GM18870 (cell line): Measurements from ENCODE around the gene S100A12.
"Not testable (repeated sequence)": the region's sequence is repeated elsewhere in the genome, so short reads cannot be mapped to it uniquely, and the experiment has no call there.

Experiments used
- ATAC-seq: cut with Tn5 transposase; IDR thresholded peaks from one replicate; pipeline ENCODE4 v1.9.1; 2021; ENCODE audit warnings: moderate library complexity; ENCODE audit not compliant: unreplicated experiment

S100A12 gene

DNA sequence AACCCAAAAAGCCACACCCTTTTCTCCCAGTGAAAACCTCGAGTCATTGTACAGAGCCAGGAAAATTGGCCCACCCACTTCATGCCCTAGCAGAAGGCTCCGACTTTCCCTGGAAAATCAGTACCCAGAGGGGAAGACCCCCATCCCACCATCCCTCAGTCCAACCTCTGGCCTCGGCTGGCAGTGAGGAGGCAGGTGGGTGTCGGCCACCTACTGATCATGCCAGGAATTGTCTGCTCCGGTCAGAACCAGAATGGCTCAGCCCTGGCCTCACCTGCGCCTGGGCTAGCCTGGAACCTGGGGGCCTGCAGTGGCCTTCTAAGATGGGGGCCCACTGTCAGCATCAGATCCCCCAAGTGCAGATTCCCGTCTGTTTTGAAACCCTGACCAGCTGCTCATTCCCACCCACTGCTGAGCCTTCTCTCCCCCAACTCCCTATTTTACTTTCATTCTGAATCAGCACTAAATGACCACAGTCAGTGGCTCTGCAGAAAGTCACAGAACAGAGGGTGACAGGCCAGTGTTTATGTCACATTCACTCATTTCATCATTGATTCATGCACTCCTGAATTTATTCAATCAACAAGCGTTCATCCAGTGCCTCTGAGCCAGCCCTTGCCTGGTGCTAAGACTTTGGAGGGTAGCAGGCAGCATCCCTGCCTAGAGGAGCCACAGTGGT is 20.8 kb downstream of the S100A12 start:
- no peak for ATAC-seq

DNA sequence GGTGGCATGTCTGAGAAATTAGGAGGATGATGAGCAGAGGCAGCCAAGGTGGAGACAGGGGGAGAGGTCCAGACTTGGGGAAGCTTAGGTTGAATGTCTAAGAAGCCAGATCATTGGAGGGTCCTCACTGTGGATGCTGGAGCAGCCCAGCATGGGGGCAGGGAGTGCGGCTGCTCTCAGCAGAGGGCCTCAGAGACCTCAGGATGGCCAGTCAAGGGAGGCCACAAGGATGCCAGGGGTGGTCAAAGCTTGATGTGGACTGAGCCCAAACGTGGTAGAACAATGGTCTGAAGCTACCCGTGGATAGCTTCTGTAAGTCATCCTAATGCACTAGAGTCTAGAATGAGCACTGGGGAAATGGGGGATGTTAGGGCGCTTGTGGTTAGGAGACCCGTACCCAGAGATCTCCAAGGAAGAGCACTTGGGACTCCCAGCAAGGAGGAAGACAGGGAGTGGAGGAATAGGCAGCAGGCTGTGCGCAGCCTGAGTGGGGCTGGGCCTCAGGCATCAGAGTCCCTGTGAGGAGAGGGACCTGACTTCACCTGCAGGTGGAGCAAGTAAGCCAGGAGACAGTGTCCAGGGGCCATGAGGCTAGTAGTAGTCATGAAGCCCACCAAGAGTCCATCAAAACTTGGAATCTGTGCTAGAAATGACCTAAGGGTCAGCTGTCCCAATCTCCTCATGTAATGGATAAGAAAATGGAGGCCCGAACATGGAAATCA is 22.0 kb downstream of the S100A12 start:
- no peak for ATAC-seq

DNA sequence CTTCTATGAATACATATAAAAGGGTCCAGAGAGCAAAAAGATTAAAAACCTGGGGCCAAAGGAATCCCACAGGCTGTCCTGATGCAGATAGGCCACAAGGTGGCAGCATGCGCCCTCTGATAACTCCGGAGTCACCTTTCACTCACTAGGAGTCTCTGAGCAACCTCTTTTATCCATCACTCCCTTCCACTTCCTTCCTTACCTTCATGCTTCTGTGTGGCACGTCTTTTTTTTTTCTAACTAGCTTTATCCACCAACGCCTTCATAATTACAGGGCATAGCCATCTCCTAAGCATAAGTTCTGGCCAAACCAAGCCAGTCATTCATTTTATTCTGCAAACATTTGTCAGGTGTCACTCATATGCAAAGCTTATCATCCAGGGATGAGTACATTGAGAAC is 22.9 kb downstream of the S100A12 start:
- ATAC-seq, result no peak

DNA sequence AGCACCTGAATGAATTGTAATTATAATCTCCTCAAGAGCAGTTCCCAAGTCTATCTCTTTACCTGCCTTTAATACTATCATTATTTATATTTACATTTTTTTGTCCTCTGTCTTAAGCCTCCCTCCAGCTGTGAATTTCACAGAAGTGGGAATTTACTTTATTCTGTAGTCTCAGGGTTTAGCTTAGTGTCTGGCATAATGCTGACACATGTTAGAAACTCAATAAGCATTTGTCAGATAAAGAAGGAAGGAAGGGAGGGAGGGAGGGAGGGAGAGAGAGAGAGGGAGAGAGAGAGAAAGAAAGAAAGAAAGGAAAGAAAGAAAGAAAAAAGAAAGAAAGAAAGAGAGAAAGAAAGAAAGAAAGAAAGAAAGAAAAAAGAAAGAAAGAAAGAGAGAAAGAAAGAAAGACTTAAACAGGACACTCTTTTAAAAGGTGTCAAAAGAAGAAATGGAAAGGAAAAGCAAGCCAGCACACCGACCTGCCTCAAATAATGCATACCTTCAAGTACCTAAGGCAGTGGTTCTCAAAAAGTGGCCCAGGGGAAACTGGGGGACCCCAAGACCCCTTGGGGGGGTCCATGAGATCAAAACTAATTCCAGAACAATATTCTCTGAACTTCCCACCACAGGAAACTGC is 25.0 kb downstream of the S100A12 start:
- ATAC-seq, result no peak

- no peak for ATAC-seq
These were observed 25.8 kb downstream of the S100A12 start for GRCh38 chr1:153349363-153350320.

DNA sequence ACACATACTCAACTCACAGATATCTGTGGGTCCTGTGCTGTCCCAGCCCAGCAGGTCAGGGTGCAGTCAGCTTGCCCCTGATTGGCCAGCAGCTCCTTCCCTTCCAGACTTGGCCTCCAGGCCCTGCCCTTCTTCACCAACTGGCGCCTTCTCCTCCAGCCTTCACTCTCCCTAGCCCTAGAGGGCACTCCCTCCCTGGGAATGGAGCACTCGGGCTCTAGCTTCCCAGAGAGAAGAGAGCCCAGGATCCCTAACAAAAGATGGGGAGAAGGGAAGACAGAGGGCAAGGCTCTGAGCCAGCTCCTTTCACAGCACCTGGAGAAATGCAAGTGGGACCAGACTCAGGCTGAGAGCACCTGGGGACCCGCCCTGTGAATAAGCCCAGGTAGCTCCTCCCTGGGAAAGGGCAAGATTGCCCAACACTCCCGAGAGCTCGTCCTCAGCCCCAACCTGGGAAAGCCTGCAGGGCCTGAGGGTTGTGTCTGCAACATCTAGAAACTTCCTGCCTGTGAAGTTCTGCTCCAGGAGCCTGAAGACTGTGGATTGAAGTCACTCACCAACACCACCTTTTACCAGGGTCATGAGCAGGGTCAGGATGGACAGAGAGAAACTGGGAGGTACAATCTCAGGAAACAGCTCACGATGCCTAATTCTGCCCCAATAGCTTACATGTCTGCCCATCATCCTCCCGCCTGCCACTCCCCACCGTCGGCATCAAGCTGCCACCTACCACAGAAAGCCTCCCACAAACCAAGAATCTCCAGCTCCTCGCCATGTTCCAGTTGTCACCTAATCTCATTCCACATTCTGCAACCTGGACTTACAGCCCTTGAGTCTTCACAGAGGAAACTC is 26.7 kb downstream of the S100A12 start, which contains the start of gene PGLYRP4:
PGLYRP4 (minus strand) TSS at position 331 of the 852 bp plus-strand sequence. CDS start 909 bp downstream, outside the sequence.
- no peak for ATAC-seq

DNA sequence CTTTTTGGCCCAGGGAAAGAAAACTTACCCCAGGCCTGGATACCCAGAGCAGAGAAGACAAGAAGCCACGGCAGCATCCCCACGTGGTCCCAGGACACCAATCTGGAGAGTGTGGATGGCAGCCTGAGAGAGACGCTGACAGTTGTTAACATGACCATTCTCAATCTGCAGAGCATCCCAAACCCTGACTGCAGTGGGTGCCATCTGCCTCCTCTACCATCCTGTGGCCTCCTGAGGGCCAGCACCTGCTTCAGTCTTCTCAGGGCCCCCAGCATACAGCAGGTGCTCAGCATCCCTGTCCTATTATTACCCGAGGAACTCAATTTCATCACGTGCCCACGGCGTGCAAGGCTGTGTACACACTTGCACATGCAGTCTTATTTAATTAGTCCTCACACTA is 27.6 kb downstream of the S100A12 start:
- no peak for ATAC-seq

GRCh38 chr1:153347049-153347448 is 28.4 kb downstream of the S100A12 start:
- not testable (repeated sequence) for ATAC-seq

DNA sequence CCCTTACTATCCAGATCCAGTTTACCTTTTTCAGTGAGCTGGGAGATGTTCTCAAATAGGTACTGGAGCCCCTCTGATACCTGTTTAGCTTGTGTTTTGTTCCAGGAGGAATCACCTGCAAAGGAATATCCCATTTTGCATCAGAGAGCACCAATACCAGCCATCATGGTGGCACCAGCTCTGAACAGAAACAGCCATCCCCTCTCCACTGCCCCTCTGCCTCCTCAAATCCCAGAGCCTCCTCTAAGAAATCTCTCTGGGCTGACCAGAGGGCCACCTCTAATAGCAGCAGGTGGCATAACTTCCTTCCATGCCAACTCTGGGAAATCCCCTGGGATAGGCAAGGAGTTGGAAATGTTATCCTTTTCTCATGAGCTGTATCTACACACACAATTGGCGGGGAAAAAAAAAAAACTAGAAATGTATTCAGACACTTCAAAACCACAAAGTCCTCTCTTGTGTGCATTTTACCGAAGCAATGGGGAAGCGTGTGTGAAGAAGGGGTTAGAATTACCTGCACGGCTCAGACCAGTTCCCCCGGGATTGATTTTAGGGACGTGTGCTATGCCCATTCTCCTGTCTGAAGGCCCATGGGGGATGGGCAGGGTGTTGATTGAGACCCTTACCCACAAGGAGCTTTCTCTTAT is 29.2 kb downstream of the S100A12 start:
- no peak for ATAC-seq

DNA sequence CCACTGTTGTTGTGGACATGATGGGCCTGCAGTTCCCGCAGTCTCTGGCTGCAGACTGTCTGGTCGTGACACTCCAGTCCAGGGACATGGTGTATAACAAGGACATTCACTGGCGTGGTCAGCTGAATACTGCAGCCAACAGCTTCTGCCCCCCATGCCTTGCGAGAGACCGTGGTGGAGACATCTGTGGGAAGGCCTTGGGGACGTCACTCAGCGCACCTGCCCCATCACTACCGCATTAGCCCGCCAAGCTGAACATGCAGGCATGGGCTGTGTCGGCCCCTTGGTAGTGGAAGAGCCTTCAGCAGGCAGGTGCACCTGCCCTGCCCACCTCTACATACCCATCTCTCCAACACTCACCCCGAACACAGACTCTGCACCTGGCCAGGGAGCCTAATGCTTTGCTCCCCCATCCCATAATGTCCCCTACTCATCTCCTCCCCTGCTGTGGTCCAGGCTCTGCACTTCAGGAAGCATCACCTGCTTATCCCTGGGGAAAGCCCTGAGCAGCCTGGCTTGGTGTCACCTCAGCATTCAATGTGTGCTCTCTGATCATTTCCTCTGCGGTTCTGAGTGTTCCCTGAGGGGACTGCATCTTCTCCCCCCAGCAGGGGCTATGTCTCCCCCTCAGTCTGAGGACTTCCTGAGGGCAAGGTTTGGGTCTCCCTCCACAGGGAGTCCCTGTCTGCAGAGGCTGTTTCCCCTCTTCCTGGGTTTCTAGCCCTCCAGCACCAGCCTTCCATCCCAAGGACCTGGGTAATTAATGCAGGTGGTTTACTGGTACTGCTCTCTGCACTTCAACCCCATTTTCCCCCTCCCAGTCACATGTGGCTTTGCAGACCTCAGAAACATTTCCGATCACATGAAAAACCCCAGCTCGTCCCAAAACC is 30.0 kb downstream of the S100A12 start:
- no peak for ATAC-seq

DNA sequence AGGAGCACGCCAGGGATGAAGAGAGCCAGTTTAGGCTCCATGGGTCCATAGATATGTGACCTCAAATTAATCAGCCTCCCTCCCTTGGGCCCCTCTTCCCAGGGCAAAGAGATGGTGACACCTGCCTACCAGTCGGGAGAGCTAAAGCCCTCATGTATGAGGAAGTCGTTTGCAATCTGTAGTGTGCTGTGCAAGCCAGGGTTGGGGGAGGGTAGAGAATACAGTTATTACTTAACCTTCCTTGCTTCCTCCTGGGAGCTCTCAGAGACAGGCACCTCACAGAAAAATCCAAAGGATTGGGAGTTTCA is 30.7 kb downstream of the S100A12 start:
- no peak for ATAC-seq

- no peak for ATAC-seq
These were observed 31.4 kb downstream of the S100A12 start for GRCh38 chr1:153343811-153344717.

DNA sequence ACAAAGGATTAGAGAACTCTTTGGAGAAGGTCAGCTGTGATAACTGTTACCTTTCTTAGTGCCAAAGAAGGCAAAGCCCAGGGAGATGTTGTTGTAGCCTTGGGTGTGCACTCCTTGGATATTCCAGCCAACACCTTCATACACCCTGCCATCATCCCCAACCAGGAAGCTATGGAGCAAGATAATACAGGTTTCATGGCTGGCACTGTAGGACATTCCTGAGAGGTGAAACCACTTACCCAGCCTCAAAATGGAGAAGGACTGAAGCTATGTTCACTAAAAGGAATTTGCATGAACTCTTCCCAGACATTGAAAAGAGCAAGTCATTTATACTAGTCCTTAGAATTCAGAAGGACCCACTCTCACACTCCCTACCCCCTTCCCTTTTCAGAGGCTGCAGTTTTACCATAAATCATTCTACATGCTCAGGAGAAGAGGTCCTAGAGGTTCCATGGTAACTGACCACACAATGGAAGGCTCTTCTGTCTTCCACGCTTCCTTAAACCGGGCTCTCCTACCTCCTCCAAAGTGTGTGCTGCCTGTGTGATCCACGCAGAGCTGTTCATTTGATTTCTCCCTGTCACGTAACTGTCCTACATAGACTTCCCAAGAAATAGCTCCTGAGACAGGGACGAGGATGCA is 32.3 kb downstream of the S100A12 start:
- ATAC-seq, result no peak

- no peak for ATAC-seq
These were observed 33.2 kb downstream of the S100A12 start for GRCh38 chr1:153342178-153342577.

- ATAC-seq, result no peak
These were observed 33.9 kb downstream of the S100A12 start for GRCh38 chr1:153341431-153341934.

- ATAC-seq, result no peak
These were observed 35.1 kb downstream of the S100A12 start for GRCh38 chr1:153340356-153340755.

DNA sequence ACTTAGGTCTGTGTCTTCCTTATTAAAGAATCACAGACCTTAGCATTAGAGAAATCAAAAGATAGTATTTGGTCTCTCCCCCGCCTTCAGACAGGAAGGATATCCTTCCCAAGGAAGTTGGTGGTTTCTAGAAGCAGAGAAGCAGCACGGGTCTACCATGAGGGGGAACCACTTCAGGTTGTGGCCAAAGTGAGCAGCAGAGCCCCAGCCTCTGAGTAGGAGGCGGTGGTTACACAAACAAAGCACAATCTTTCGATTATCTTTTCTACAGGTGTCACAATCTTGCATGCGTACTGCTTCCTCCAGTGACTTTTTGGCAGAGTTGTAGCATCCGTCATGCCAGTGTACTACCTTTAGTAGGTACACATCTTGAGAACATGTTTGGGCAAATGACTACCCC is 35.6 kb downstream of the S100A12 start:
- no peak for ATAC-seq
